Activated CD8-positive, alpha-beta memory T cell treated with anti-CD3 and anti-CD28 coated beads, Interleukin-2, amount 50 U/mL, for 4 hours (primary cell): ENCODE measurements around the gene DTNB.
"Not testable (repeated sequence)": the region's sequence is repeated elsewhere in the genome, so short reads cannot be mapped to it uniquely, and the experiment has no call there.

ENCODE experiments used
- DNase-seq: peaks from one replicate; pipeline ENCODE4 v3.0.0-alpha.2; 2020

DTNB gene

DNA sequence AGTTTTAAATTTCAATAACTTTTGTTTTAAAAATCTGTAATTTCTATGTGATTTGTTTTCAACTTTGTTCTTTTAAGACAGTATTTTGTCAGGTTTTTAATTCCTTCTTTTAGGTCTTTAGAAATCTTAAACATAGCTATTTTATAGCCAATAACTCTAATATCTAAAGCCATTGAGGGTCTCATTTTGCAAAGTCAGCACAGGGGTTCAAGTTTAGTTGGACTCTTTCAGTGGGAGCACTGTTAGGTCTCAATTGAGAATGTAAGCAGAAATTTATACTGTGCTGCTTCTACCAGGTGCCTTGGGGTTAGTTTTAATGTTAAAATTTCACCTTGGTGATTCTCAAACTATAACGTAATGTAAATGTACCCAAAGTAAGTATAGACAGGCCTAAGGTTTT lies 226.4 kb downstream of the DTNB start:
- no peak for DNase-seq

DNA sequence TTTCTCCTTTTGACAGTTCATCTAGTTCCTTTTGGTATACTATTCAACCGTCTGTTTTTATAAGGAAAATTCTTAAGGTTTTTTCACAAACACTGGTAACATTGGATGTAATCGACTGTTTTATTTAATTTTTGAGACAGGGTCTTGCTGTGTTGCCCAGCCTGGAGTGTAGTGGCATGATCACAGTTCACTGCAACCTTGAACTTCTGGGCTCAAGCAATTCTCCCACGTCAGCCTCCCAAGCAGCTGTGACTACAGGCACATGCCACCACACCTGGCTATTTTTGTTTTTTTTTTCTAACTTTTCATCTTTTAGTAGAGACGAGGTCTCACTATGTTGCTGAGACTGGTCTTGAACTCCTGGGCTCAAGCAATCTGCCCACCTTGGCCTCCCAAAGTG lies 227.3 kb downstream of the DTNB start:
- DNase-seq, result no peak

DNA sequence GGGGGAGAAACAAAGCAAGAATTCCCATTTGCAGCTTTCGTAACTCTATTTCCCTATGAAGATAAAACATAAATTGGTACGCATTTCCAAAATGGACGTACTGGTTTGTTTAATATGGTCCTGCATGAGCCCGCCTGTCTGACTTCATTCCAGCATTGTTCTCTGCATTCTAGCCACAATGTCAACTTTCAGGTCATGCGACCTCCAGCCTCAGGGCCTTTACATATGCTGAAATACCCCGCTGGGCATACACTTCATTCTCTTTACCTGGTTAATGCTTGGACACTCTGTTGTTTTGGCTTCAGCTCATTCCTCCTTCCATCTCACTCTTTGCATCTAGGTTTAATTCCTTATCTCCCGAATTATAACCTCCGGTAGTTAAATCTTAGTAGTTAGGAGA lies 227.9 kb downstream of the DTNB start:
- DNase-seq, result no peak

DNA sequence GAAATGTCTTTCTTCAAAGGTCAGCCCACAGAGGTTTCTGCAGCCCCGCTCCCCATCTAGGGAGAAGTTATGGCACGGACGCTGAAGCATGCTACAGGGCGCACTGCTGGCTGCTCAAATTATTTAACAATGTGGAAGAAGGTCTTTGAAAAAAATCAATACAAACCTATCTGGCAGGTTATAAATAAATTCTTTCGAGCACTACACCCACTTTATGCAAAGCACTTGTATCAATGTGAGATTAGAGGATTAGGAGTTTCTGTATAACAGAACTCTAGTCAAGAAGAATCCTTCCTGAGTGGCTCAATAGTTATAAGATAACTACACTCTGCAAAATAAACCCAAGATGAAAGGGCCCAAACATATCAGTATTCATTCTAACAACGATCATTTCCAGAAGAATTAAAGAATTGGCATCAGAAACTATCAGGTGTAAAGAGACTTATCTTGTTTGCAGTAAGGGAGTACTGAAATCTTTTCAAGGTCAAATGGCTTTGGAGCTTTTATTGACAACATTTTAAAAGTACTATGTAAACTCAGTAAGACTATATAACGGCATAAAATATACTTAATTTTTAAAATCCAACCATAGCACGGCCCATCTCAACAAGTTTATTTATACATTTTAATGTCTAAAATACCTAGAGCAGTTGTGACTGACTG lies 228.6 kb downstream of the DTNB start:
- no peak for DNase-seq

DNA sequence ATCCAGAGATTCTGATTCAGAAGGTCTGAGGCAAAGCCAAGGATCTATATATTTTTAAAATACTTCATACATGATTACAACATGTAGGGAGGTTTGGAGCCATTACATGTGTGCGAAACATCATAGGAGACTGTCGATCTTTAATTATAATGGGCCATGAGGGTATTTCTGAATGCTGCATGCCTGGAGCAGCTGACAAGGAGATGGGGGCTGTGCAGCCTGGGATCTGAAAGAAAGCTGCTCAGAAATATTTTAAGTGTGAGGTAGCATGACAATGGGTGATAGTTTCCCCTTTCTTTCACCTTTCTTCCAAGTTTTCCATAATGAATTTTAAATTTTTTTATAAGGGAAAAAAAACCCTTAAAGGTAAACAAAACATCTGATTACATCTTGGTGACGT lies 229.6 kb downstream of the DTNB start:
- DNase-seq, result no peak

DNA sequence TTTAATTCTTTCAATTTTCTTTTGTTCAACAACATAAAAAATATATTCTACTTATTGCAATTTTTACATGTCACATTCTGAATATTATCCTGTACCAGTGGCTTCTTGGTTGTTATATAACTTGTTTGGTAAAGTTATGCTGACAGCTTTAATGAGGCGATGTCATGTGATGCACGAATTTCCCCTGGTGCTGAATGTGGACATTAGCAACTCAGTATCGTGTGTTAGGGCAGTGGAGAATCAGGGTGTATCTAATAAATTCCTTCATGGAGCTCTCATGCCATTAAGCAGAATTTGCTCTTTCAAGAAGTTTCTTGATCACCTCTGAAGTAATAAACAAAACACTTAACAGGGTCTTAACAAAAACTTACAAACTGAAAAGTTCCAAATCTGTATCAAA lies 232.0 kb downstream of the DTNB start:
- DNase-seq, result no peak

DNA sequence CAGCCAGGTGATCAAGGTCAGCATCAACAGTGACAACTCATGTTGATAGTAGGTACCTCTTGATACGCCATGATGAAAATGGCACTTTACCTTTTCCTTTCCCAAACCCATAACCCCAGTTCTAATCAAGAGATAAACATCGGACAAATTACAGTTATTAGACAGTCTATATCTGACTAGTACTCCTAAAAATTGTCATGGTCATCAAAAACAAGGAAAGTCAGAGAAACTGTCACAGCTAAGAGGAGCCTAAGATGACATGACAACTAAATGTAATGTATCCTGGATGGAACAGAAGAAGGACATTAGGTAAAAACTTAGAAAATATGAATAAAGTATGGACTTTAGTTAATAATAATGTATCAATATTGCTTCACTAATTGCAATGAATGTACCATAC lies 234.6 kb downstream of the DTNB start:
- no peak for DNase-seq

DNA sequence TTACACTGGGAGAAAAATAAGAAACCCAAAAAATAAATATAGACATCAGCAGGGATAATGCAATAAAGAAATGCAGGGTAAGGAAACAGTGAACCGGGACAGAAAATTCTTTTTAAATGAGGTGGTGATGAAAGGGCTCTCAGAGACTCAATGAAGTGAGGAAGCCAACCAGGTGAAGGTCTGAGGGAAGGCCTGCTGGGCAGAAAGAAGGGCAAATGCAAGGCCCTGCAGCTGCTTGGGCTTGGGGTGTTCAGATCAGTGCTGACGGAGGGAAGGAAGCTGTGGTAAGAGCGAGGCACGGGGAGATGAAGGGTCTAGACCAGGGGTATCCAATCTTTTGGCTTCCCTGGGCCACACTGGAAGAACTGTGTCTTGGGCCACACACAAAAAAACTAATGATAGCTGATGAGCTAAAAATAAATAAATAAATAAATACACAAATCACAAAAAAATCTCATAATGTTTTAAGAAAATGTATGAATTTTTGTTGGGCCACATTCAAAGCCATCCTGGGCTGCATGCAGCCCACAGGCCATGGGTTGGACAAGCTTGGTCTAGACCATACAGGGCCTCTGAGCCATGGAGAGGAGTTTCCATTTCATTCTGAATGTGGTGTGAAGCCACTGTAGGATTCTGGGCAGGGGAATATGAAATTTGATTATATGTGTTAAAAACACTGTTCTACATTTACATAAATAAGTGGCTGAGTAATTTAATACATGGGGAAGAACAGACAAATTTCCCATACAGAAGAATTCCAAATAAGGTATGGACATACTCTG lies 235.3 kb downstream of the DTNB start:
- no peak for DNase-seq

DNA sequence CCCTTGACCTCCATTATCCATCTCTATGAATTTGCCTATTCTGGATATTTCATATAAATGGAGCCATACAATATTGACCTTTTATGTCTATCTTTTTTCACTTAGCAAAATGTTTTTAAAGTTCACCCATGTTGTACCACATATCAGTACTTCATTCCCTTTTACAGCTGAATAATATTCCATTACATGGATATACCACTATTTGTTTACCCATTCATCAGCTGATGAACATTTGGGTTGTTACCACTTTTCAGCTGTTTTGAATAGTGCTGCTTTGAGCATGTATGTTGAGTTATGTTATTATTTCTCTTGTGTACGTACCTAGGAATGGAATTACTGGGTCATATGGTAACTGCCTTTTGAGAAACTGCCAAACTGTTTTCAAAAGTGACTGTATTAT lies 238.0 kb downstream of the DTNB start:
- DNase-seq, result no peak

DNA sequence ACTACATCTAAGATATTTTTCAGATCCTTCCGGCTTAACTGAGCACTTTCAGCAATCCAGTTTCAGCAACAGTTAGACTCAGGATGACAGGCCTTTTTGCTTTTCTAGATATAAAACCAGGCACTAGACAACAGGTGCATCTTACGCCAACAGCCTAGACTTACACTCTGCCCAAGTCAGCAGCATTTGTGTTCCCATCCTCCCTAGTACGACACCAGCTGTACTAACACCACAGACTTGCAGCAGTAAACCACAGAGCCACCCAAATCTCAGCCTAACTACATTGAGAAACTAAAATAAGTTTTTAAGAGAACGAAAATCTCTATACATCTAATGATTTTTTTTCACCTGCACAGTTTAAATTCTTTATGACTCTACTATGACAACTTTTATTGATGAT lies 241.8 kb downstream of the DTNB start:
- no peak for DNase-seq

DNA sequence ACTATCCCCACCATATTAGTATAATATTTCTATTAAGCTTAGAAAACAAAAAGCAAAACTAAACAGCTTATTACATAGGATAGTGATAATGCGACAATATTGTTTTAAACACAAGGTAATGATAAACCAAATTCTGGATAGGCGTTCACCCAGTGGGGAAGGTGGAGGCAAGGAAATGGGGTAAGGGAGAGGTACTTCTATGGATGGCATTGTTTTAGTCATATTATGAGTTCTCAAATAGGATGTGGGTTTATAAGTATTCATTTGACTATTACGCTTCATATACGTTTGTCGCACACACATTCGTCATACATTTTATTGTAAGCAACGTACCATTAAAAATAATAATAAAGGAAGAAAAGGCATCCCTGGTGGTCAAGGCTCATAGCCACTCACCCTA lies 242.8 kb downstream of the DTNB start:
- DNase-seq, result no peak

DNA sequence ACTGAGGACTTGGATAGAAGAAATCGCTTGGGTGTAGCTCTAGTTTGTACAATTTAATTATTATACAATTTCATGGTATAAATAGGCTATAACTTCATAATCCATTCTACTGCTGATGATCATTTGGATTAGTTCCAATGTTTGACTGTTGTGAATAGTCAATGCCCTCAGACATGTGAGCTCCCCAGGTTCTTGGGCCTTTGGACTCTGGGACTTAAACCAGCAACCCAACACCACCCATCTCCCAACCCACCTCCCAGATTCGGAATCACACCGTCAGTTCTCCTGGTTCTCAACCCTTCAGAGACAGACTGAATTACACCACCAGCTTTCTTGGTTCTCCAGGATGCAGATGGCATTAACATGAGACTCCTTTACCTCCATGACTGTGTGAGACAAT lies 247.1 kb downstream of the DTNB start:
- DNase-seq, result no peak

DNA sequence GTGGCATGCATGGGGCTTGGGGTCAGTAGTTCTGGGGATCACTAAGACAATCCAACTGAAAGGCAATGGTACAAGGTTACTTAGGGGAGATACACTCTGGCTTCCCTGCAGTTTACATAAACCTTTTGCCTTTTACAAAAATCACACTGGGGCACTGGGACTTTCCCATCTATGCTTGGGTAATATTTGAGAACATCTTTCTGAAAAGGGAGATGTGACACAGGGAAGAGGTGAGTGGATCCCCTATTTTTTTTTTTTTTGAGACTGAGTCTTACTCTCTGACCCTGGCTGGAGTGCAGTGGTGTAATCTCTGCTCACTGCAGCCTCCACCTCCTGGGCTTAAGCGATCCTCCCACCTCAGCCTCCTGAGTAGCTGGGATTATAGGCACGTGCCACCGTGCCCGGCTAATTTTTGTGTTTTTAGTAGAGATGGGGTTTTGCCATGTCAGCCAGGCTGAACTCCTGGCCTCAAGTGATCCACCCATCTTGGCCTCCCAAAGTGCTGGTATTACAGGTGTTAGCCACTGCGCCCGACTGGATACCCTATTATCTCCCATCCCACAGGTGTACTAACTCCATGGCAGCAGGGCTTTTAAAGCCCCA lies 248.8 kb downstream of the DTNB start:
- no peak for DNase-seq

DNA sequence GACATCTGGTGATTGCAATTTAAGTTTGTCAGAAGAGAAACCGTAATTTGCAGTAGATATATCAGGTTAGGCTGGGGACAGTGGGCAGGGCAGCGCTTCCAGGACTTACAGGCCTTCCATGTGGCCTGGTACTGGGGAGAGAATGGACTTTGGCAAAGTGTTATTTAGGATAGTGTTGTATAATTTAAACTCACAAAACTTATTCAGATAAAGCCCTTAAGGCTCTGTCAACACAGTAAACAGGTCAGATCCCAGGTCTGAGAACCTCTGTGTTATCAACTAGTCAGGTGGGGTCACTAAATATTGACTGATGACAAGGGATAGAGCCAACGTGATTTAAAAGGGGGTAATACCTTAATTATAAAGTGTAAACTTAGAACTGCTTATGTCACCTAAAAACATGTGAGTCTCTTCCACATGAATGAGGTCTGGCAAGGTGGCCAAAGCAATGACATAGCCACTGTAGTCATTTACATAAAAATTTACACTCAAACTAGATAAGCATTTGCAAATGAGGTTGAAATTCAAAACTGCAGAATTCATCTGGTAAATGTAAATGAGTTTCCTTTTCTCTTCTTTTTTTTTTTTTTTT lies 251.5 kb downstream of the DTNB start:
- no peak for DNase-seq

DNA sequence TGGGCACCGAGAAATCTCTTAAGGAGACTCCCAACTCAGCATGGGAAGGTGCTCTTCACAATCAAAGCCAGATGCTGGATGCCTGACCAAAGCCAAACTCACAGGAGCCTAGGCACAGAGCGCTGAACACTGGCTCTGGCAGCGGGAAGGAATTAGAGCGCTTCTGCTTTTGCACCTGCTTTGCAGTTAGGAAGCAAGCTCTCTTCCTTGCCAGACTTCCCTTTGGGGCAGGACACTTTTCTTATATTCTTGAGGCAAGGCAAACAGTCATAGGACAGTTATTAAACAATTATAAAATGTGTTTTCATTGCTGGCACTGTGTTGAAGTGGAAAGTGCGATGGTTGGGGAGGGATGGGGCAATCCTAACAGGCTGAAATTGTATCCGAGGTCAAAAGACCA lies 252.1 kb downstream of the DTNB start:
- no peak for DNase-seq

DNA sequence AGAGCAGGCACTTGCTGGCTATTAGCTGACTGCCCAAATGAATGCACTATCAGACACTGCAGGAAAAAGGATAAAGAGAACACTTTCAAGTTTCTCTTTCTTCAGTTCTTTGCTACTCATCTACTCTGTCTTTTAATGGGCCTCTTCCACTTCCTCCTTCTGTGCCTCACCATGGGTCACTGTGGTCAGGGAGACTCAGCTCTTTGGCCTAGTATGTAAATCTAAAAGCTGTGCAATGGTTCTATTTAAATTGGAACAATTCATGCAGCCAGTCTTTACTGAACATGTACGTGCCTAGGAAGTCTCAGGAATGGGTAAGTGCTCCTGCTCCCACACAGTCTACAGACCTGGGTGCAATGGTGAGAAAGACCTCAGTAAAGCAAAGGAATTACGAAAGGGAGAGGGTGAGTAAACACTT lies 252.5 kb downstream of the DTNB start:
- DNase-seq, result no peak

DNA sequence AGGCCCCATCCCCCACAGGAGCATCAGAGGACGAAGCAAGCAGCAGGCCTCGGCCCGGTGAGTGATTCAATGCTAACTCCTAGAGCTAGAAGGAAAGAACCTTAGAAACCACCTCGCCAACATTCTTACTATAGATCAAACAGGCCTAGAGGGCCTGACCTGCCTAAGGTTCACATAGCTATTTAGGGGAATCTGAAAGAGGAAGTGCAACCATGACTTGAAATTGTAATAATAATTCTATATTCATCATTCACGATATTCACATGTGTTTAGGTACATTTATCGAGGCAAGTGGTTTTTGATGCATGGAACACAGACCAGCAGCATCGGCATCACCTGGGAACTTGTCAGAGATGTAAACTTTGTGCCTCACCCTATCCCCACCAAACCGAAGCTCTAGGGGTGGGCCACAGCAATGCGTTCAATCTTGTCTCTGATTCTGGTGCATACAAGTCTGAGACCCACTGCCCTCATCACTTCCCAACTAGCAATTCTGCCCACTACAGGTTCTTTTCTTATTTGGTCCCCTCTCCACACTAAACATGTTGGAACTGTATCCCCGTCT lies 253.6 kb downstream of the DTNB start:
- DNase-seq, result no peak

DNA sequence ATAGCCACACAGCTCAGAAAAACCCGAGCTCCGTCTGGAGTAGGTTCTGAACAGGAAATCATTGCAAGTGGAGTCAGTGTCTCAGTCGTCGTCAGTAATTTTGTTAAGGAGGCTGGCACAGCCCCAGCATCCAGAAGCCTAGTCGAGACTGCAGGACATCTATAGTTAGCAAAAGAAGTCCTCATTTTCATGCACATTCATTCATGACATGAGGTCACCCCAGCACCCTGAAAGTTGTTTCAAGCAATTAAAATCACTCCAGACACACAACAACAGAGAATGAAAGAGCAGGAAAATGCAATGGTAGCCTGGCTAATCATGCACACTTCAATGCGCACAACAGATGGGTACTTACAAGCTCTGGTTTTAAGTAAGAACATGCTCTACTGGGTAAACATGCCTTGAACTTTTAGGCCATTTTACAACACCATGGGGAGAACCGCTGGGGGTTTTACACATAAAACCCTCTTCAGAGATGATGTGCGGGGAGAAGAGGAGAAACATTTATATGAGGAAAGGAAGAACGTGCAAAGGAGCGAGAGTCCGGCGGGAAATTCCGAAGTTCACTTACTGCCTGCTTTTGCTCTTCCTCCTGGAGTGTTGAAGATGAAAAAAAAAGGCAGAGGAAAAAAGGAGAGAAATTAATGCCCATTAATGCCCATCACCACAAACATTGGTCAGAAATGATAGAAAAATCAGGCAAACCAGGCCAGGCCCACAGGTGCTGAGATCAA lies 254.3 kb downstream of the DTNB start:
- DNase-seq, result no peak

DNA sequence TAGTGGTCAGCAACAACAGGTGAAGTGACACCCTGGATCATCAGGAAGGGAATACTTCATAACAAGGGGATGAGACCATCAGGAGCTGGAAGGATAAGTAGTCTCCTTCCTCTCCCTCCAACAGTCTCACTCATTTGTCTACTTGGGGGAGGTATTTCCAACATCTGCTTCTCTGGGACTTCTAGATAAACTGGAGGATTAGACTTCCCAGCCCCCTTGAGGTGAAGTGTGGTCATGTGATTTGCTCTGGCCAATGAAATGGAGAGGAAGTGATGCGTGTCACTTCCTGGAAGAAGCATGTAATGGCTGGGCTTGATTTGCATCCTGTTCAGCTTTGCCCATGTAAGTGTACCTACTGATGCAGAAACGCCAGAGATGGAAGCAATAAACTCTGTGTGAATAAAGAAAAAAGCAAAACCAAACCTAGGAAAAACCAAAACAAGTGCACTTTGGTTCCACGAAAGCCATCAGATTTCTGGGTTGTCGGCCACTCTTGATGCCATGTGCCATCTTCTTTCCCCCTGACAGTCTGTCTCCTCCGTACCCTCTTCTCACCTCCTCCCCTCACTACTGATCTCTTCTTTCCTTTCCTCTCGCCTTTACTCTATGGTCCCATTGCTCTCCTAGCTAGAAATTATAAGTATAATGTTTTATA lies 255.5 kb downstream of the DTNB start:
- DNase-seq, result no peak

DNA sequence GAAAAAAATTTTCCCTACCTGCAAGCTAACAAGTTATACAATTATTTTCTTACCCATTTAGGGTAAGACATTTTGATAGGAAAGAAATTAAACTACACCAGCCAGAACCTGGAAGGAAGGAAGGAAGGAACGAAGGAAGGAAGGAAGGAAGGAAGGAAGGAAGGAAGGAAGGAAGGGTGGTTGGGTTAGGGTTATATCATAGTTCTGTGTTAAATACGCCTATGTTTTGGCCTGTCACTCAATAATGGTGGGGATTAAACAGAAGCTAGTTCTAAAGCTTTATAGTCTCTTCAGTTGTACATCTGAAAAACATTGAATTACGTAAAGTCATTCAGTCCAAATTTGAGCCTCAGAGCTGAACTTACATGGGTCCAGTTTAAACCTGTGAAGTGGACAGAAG lies 256.7 kb downstream of the DTNB start:
- DNase-seq, result no peak

DNA sequence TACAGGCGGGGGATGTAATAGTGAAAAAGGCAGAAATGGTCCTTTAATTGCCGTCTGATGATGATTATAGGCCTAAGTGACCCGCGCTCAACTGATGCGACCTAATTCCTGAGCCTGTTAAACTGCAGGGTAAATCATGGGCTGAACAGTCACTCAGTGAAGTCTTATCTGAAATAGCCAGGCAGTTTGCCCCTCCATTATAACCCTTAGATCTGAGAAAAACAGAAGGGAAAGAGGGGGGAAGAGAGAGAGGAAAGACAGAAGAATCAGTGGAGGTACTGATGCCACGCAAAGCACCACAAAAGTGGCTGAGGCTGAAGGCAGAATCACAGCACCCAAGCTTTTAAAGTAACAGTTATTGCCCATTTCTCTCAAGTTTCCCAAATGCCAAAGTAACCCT lies 258.6 kb downstream of the DTNB start:
- DNase-seq, result no peak

DNA sequence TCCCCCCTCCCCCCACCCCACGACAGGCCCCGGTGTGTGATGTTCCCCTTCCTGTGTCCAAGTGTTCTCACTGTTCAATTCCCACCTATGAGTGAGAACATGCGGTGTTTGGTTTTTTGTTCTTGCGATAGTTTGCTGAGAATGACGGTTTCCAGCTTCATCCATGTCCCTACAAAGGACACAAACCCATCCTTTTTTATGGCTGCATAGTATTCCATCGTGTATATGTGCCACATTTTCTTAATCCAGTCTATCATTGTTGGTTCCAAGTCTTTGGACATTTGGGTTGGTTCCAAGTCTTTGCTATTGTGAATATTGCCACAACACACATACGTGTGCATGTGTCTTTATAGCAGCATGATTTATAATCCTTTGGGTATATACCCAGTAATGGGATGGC lies 260.0 kb downstream of the DTNB start:
- not testable (repeated sequence) for DNase-seq
